CD1c-positive myeloid dendritic cell (primary cell): ENCODE results near the gene GREM1.

Source experiments
- DNase-seq: peaks from one replicate; pipeline ENCODE4 v3.0.0-alpha.2; 2016; ENCODE audit errors: extremely low spot score

The GREM1 gene

GRCh38 chr15:32717426-32718226 lies at the start of gene GREM1:
Gene GREM1 (plus strand): TSS chr15:32718004. CDS start chr15:32730691, 12,687 bp downstream.
- no peak for DNase-seq

GRCh38 chr15:32668942-32669341 lies 48.9 kb upstream of the GREM1 start:
- no peak for DNase-seq

DNA sequence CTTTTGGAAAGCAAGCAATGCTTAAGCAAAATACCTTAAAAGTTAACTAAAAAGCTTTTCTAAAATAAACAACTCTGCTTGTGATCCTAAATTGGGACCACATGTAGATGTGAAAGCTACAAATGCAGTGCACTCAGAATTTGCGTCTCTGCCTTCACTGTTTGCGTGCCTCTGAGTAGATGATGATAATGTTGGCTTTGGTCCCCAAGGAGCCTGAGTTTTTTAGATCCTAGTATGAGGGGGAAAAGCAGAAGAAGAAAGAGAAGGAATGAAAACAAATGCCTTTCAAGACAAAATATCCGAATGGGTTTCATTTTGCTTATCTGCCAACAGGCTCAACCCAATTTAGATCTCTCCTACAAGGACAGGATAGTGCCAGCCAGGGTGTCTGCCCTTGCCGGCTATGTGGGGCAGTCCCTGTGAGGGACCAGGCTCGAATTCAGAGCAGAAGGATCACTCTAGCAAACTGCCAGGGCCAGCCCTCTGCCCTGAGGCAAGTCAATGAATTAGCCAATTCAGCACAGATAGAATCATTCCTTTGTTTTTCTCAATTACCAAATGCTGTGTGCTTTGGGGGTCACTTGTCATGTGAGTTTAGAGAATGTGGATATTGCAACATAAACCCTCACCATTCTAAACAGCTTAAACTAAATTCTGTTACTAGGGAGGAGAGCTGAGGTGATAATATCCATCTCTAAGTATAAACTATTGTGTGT lies 47.8 kb upstream of the GREM1 start:
- no peak for DNase-seq

GRCh38 chr15:32670623-32671022 lies 47.2 kb upstream of the GREM1 start:
- no peak for DNase-seq

GRCh38 chr15:32671339-32672325 lies 46.2 kb upstream of the GREM1 start:
- no peak for DNase-seq

DNA sequence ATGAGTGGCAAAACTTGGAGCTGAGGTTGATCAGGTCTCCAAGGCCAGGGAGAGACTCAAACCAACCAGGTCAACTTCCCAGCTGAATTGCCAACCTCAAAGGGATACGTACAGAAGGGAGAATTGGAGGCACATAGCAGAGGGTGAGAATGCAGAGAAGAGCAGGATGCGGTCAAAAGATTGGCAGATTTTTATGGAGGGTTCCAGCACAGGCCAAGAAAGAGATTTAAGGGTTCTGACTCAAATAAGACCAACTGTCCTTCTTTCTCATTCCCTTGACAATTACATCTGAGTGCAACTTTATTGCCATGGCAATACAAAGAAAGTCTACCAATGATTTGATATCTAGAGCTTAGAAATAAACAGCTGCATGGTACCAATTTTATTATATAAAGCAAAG lies 43.1 kb upstream of the GREM1 start:
- no peak for DNase-seq

- DNase-seq = peak; percentile 20
These were observed 42.3 kb upstream of the GREM1 start for GRCh38 chr15:32675466-32675865.

GRCh38 chr15:32676169-32676568 lies 41.6 kb upstream of the GREM1 start:
- DNase-seq = no peak

DNA sequence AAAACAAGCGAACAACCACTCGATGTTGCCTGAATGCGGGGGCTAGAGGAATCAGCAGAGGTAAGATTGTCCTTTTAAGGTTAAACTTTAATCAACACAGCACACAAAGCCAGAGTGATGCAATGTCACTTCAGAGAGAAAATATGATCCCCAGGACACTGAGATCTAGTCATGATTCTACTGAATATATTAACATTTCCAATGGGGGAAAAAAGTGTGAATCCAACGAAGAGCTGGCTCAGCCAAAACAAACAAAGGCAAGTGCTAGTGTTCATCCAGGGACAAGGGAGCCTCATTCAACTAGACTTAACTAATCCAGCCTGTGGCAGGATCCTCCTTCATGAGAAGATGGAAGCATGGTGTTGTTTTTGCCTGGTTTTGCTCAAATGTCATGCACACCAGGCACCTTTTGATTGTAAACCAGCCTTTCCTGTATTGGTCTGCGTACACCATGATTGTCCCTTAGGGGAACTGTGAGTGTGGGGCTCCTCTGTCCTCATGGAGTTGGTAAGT lies 40.5 kb upstream of the GREM1 start:
- no peak for DNase-seq

GRCh38 chr15:32679298-32679690 lies 38.5 kb upstream of the GREM1 start:
- no peak for DNase-seq

- peak; percentile 50 for DNase-seq
These were observed 35.2 kb upstream of the GREM1 start for GRCh38 chr15:32682569-32682968.

DNA sequence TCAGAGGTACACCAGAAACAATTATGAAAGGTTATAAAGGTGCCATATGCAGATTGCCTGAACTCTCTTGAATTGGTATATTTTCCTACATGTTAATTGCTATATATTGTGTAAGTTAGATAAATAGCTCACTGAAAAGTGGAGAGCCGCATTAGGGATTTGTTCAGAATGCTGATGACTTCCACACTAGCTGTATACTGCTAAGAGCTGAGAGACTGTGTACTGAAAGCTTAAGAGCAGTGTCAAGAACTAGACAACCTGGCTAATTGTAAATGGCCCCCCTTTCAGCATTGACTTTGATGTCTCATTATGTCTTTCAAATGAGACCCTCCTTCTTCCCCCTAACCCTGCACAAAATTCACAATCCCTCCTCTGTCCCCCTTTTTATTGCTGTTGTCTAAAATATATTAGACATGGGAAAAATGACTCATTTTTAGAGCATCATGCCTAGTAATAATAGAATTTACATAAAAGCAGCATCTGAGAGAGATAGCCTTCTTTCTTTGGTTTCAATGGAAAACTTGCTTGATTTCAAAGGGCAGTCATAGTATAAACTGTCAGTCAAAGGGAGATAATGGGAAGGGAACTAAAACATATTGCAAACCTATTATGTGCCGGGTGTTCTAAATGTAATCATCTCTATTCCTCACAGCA lies 34.7 kb upstream of the GREM1 start:
- no peak for DNase-seq

- peak; percentile 84 for DNase-seq
These were observed 33.8 kb upstream of the GREM1 start for GRCh38 chr15:32683906-32684584.

- DNase-seq = no peak
These were observed 32.2 kb upstream of the GREM1 start for GRCh38 chr15:32685576-32685975.

GRCh38 chr15:32687556-32687955 lies 30.2 kb upstream of the GREM1 start:
- no peak for DNase-seq

DNA sequence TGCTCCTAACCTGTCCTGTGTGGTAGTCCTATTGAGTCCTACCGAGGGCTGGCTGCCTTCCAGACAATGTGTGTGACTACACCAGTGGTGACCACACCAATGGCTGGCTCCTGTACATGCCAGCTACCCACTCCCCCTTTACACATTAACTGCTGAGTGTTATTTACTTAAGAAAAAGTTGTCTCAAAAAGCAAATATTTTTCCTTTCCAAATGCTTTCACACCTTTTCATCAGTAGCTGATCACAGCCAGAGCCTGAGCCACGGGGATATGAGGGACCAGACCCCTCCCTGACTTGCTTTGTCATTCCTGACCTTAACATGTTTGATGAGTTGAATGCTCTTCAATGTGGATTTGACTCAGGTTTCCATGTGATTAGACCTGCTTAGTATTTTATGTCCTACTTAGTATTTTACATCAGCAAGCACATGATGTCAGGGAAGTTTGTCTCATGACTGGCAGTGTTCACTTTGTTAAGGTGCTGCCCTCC lies 29.6 kb upstream of the GREM1 start:
- DNase-seq = no peak

DNA sequence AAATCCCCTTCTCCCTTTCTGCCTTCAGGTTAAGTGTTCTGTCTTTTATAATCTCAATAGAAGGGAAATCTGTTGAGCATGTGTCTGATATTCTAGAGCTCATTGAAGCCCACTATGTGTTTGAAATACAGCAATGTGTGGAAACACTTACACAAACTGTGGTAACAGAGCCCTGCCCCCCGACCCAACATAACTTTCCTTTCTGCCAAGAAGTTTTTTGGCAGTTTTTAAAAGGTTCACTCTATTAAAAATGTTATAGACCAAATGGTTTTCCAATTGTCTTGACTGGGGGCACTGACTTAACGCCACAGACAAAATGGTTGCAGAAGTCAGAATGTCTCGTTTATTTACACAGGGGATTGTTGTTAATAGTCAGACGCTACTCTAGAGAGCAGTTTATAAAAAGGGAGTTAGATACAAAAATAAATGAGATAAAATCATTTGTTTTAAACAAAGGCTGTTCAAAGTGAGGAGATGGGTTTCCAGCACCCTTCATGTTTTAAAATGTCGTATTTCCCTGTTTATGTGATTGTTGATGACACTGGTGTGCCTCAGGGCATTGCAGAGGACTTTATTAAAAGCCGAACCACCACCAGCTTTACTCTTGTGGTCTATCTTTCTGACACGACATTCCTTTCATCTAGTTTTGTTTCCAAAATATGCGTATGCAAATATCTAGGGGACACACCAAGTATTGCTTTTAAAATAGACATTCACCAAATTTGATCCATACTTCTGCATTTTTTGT lies 26.7 kb upstream of the GREM1 start:
- DNase-seq = no peak

DNA sequence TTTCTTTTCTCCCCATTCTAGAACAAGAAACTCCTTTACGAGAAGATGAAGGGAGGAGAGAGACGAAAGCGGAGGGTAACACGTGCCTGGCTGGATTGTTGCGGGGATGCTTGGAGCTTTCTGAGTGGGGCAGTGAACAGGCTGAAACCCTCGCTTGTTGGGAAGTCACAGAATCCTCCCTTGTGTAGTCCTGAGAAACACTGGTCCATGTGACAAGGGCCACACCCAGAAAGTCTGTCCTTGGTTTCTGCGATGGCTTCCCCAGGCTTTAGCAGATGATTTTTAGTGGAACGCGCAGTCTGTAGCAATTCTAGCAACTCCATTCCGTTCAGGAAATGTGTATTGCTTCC lies 26.1 kb upstream of the GREM1 start:
- no peak for DNase-seq

GRCh38 chr15:32692286-32692685 lies 25.5 kb upstream of the GREM1 start:
- no peak for DNase-seq
